ENCODE results near the gene CBLN3. TPM values are rescaled to one million over a fixed set of nuclear protein-coding genes. Genes with fewer than 3 reads are reported as not detected.

CBLN3 gene
- total RNA-seq, 1 experiment from 2014 or later, result 1.0 TPM

DNA sequence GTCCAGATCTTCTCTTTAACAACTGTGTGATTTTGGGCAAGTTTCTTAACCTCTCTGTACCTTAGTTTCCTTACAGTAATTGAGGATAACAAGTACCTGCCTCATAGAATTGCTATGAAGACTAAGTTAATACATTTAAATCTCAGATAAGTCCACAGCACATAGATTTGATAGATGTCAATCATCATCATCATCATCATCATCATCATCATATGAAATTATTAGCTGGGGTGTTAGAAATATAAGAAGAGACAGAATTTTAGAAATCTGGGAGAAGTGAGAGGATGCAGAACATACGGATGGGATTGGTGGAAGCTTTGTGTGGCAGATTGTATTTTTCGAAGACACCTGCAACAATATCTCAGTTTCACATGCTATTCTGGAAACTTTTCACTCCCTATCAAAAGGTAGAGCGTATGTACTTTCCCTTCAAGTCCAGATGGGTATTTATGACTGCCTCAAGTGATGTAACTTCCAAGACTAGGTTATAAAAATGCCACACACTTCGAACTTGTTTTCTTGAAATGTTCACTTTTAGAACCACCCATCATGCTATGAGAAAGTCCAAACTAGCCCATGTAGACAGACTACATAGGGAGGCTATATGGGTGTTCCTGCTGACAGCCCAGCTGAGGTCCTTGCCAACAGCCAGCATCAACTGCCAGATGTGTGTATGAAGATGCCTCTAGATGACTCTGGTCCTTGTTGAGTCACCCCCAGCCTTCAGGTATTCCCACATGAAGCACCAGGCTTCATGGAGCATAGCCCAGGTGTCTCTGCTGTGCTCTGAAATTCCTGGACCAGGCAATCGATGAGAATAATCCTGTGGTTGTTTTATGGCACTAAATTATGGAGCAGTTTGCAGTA, 33.8 kb upstream of the CBLN3 start:
- intact Hi-C loops (cut with micrococcal nuclease; ENCODE audit: unreplicated experiment), result no loop called here

GRCh38 chr14:24461336-24461735, 31.9 kb upstream of the CBLN3 start:
- no TSS peak for BruUV-seq (replicated peaks)
- Histone ChIP-seq H3K4me3 (ENCODE audit: low read depth in 2 of 2, low read length in 2 of 2) (no peak overlapping the region), H3K27ac (ENCODE audit: low read length) (no peak overlapping the region), H3K27me3 (ENCODE audit: control insufficient read depth, insufficient read depth, low read length) (no peaks in the 10 kb centered on the region), H3K9me3 (ENCODE audit: control insufficient read depth, insufficient read depth, low read depth, low read length) (no peaks in the 10 kb centered on the region), H3K4me1 (ENCODE audit: control insufficient read depth, insufficient read depth, low read length) (no peaks in the 10 kb centered on the region), H3K36me3 (ENCODE audit: control insufficient read depth, insufficient read depth, low read length) (no peaks in the 10 kb centered on the region)
- intact Hi-C loops (cut with micrococcal nuclease; ENCODE audit: unreplicated experiment) (no loop called here), in situ Hi-C loops (cut with HindIII; ENCODE audit: low pct_unique_long_range_greater_than_20kb, low sequenced_read_pairs) (no loop called here)
- no peak for ATAC-seq
- ChIA-PET POLR2A (no interaction called here), CTCF (no interaction called here)
- no peak for DNase-seq (ENCODE audit: low read depth, low spot score)
- TF ChIP-seq, protein P1, sequence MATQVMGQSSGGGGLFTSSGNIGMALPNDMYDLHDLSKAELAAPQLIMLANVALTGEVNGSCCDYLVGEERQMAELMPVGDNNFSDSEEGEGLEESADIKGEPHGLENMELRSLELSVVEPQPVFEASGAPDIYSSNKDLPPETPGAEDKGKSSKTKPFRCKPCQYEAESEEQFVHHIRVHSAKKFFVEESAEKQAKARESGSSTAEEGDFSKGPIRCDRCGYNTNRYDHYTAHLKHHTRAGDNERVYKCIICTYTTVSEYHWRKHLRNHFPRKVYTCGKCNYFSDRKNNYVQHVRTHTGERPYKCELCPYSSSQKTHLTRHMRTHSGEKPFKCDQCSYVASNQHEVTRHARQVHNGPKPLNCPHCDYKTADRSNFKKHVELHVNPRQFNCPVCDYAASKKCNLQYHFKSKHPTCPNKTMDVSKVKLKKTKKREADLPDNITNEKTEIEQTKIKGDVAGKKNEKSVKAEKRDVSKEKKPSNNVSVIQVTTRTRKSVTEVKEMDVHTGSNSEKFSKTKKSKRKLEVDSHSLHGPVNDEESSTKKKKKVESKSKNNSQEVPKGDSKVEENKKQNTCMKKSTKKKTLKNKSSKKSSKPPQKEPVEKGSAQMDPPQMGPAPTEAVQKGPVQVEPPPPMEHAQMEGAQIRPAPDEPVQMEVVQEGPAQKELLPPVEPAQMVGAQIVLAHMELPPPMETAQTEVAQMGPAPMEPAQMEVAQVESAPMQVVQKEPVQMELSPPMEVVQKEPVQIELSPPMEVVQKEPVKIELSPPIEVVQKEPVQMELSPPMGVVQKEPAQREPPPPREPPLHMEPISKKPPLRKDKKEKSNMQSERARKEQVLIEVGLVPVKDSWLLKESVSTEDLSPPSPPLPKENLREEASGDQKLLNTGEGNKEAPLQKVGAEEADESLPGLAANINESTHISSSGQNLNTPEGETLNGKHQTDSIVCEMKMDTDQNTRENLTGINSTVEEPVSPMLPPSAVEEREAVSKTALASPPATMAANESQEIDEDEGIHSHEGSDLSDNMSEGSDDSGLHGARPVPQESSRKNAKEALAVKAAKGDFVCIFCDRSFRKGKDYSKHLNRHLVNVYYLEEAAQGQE (IDR thresholded peaks at IDR 0.05; ENCODE audit: insufficient read depth in 1 of 2, low read depth in 2 of 2, low read length in 1 of 2), result no peak
- TF ChIP-seq POLR2AphosphoS5 (IDR thresholded peaks at IDR 0.05; ENCODE audit: low read depth, low read length) (no peak), TCF7L2 (IDR thresholded peaks at IDR 0.05; ENCODE audit: low read depth, low read length) (no peak), SIN3A (IDR thresholded peaks at IDR 0.05; ENCODE audit: borderline replicate concordance, insufficient read depth, low read depth, low read length) (no peak), CTCF (IDR thresholded peaks at IDR 0.05) (no peak)

More for the DNA sequence above, 33.8 kb upstream of the CBLN3 start:
- CTCF ChIA-PET, result no interaction called here
- POLR2A ChIA-PET, result no interaction called here
- no peak overlapping the region for H3K4me3 ChIP-seq (ENCODE audit: low read depth in 2 of 2, low read length in 2 of 2)
- no peaks in the 10 kb centered on the region for H3K27me3 ChIP-seq (ENCODE audit: control insufficient read depth, insufficient read depth, low read length)
- DNase-seq (ENCODE audit: low read depth, low spot score) (no peak), ATAC-seq (no peak)
- no peaks in the 10 kb centered on the region for H3K9me3 ChIP-seq (ENCODE audit: control insufficient read depth, insufficient read depth, low read depth, low read length)
- in situ Hi-C loops (cut with HindIII; ENCODE audit: low pct_unique_long_range_greater_than_20kb, low sequenced_read_pairs), result no loop called here
- no peak overlapping the region for H3K27ac ChIP-seq (ENCODE audit: low read length)
- no TSS peak for BruUV-seq (replicated peaks)
- TF ChIP-seq CTCF (IDR thresholded peaks at IDR 0.05) (no peak), POLR2AphosphoS5 (IDR thresholded peaks at IDR 0.05; ENCODE audit: low read depth, low read length) (no peak), SIN3A (IDR thresholded peaks at IDR 0.05; ENCODE audit: borderline replicate concordance, insufficient read depth, low read depth, low read length) (no peak), TCF7L2 (IDR thresholded peaks at IDR 0.05; ENCODE audit: low read depth, low read length) (no peak)
- TF ChIP-seq, protein P1 (IDR thresholded peaks at IDR 0.05; ENCODE audit: insufficient read depth in 1 of 2, low read depth in 2 of 2, low read length in 1 of 2), result no peak
- H3K36me3 ChIP-seq (ENCODE audit: control insufficient read depth, insufficient read depth, low read length), result no peaks in the 10 kb centered on the region
- H3K4me1 ChIP-seq (ENCODE audit: control insufficient read depth, insufficient read depth, low read length), result no peaks in the 10 kb centered on the region

All from Panc1 (cell line).